Right atrium auricular region (tissue), 2 donors: ENCODE results near the gene NCCRP1. TPM values are rescaled to one million over a fixed set of nuclear protein-coding genes. Genes with fewer than 3 reads are reported as not detected.

Experiments used
- DNase-seq: peaks from one replicate; pipeline ENCODE4 v3.0.0-alpha.2; 2019; ENCODE audit warnings: low spot score
- H3K27ac ChIP-seq, 2 donors: fragments of 200-600 bp; sonication (generic); 1 replicate in 1 of 2; 2 replicates in 1 of 2; pipeline ENCODE4 v1.5.1; 2016 to 2019
- H3K27me3 ChIP-seq, 2 donors: fragments of 200-600 bp; sonication (generic); one replicate each; pipeline versions ENCODE4 v1.5.1 to v1.6.0; 2017 to 2019
- H3K36me3 ChIP-seq: fragments of 200-600 bp; sonication (generic); one replicate; pipeline ENCODE4 v1.5.1; 2016
- H3K4me1 ChIP-seq, 2 donors: fragments of 200-600 bp; sonication (generic); one replicate each; pipeline versions ENCODE4 v1.5.1 to v1.6.0; 2017 to 2019
- H3K4me3 ChIP-seq, 2 donors: fragments of 200-600 bp; sonication (generic); 1 replicate in 1 of 2; 2 replicates in 1 of 2; pipeline ENCODE4 v1.5.1; 2017 to 2019; ENCODE audit warnings: mild to moderate bottlenecking in 1 of 2, moderate library complexity in 1 of 2
- H3K9me3 ChIP-seq, 2 donors: fragments of 200-600 bp; sonication (generic); one replicate each; pipeline ENCODE4 v1.5.1; 2019
- CTCF ChIP-seq, 2 donors: fragments of 200-600 bp; sonication (generic); IDR thresholded peaks; one replicate each; pipeline ENCODE4 v1.5.1; 2019; ENCODE audit warnings: antibody characterized with exemption in 2 of 2
- total RNA-seq, 2 donors: library from RNA; depleted of rRNA; stranded (reverse); fragments of >200 nt; gene quantifications; one replicate each; pipeline ENCODE4 v1.1.0, GENCODE V29; 2016

The NCCRP1 gene
- total RNA-seq, 2 donors from 2014 or later: not detected

GRCh38 chr19:39200066-39200802 is 3.5 kb downstream of the NCCRP1 start:
- Histone ChIP-seq H3K27me3 (peaks cover 0 to 26% of the 10 kb centered on the region in 2 donors), H3K27ac (no peak overlapping the region), H3K36me3 (no peaks in the 10 kb centered on the region), H3K4me3 (no peak overlapping the region), H3K9me3 (no peaks in the 10 kb centered on the region), H3K4me1 (peaks cover 0 to 8% of the 10 kb centered on the region in 2 donors)
- DNase-seq: no peak
- TF ChIP-seq CTCF (IDR thresholded peaks at IDR 0.05): no peak

DNA sequence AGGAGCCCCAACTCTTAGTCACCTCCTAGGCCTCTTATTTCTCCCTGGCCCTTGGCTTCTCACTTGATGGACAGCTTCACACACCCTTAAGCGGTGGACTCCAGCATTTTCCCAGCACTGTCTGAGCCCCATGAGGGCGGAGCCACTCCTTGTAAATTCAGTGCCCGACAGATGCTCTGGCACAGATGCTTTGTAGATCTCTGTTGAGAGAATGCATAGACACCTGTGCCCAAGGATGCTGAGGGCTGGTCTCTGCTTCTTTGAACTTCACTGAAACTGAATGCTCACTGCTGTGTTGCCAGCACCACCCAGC is 4.0 kb downstream of the NCCRP1 start:
- Histone ChIP-seq H3K4me3 (no peak overlapping the region), H3K27me3 (peaks cover 0 to 26% of the 10 kb centered on the region in 2 donors), H3K27ac (no peak overlapping the region), H3K9me3 (no peaks in the 10 kb centered on the region), H3K36me3 (no peaks in the 10 kb centered on the region), H3K4me1 (peaks cover 0 to 8% of the 10 kb centered on the region in 2 donors)
- DNase-seq: no peak
- TF ChIP-seq CTCF (IDR thresholded peaks at IDR 0.05): no peak

DNA sequence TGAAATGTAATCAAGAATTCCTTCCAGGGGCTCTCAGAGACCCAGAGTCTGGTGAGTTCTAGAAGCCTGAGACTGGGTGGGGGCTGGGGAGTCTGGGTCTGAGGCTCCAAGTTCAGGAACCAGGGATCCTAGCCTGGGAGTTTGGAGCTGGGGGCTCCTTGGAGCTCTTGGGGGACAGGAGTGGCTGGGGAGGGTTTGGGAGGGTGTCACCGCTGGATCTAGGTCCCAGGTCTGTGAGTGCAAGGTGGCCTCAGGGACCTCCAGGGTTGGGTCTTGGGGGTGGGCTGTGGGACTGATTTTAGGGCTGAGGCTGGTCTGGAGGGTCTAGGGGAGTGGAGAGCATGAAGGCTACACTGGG is 6.2 kb downstream of the NCCRP1 start:
- no peak for DNase-seq
- peaks cover 0 to 14% of the 10 kb centered on the region in 2 donors for H3K27me3 ChIP-seq
- H3K9me3 ChIP-seq: no peaks in the 10 kb centered on the region
- H3K4me1 ChIP-seq: peaks cover 0 to 3% of the 10 kb centered on the region in 2 donors
- TF ChIP-seq CTCF (IDR thresholded peaks at IDR 0.05): no peak
- no peaks in the 10 kb centered on the region for H3K36me3 ChIP-seq
- H3K4me3 ChIP-seq: no peak overlapping the region
- no peak overlapping the region for H3K27ac ChIP-seq

DNA sequence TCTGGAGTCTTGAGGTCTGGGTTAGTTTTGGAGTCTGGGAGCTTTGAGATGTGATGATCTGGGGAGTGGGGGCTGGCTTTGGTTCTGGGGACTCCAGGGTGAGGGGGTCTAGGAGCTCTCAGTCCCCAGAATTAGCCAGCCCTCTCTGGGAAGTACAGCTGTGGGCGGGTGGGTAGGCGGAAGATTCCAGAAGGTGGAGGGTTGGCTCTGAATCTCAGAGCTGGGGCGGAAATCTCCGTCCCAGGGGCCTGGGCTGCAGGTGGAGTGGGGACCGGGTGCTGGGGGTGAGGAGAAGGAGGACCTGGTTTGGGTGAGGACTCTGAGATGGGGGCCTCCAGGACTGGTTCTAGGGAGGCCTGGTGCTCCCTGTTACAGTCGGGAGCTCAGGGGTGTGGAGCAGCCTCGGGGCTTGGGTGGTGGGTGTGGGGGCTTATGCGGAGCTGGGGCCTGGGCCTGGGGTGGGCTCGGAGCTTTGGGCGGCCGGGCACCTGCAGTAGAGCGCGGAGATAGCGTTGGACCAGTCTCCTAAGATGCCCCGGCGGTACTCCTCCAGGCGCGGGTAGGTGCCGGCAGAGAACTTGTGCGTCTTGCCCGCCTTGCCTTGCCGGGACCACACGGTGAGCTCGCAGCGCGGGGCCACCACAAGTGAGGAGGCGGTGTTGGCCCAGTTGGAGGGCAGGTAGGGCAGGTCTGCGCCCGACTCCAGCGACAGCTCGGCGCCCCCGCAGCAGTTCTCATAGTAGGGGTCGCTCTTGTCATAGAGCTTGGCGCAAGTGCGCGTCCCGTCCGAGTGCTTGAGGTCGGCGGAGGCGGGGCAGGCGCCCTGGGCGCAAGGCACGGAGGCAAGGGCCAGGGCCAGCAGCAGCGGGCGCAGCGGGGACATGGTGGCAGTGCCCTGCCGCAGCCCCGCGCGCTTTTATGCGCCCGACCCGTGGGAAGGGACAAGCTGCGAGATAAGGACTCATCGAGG is 6.9 kb downstream of the NCCRP1 start, which contains the start of gene SYCN:
TSS of gene SYCN (minus strand) at position 892 of the 970 bp plus-strand sequence. CDS start at position 883, 9 bp downstream.
- Histone ChIP-seq H3K9me3 (no peaks in the 10 kb centered on the region), H3K4me3 (no peak within 1 kb of the TSS), H3K4me1 (peaks cover 0 to 3% of the 10 kb centered on the region in 2 donors), H3K27ac (no peak within 1 kb of the TSS), H3K27me3 (peaks cover 0 to 14% of the 10 kb centered on the region in 2 donors), H3K36me3 (no peaks in the 10 kb centered on the region)
- no peak for DNase-seq
- no peak for TF ChIP-seq CTCF (IDR thresholded peaks at IDR 0.05)

DNA sequence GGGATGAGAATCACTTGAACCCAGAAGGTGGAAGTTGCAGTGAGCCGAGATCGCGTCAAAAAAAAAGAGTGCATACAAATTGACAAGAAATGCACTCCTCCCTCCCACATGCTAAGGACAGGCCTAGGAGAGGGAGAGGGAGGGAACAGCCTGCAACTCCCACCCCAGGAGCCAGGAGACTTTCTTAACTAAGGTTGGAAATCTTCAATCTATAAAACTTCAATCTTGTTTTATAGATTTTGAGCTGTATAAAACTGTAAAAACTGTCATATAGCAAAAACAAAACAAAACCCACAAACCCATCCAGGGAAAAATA is 8.6 kb downstream of the NCCRP1 start:
- no peak for TF ChIP-seq CTCF (IDR thresholded peaks at IDR 0.05)
- peaks cover 0 to 14% of the 10 kb centered on the region in 2 donors for H3K27me3 ChIP-seq
- DNase-seq: no peak
- H3K36me3 ChIP-seq: no peaks in the 10 kb centered on the region
- no peak overlapping the region for H3K4me3 ChIP-seq
- no peaks in the 10 kb centered on the region for H3K9me3 ChIP-seq
- peaks cover 0 to 3% of the 10 kb centered on the region in 2 donors for H3K4me1 ChIP-seq
- H3K27ac ChIP-seq: no peak overlapping the region
